GM19193 (cell line): ENCODE results near the gene CLMN.

ENCODE experiments used
- POLR2A ChIP-seq: IDR thresholded peaks from 4 replicates; pipeline ENCODE4 v1.6.1; 2011; ENCODE audit not compliant: insufficient read depth, insufficient read length; ENCODE audit errors: extremely low read depth

The CLMN gene

DNA sequence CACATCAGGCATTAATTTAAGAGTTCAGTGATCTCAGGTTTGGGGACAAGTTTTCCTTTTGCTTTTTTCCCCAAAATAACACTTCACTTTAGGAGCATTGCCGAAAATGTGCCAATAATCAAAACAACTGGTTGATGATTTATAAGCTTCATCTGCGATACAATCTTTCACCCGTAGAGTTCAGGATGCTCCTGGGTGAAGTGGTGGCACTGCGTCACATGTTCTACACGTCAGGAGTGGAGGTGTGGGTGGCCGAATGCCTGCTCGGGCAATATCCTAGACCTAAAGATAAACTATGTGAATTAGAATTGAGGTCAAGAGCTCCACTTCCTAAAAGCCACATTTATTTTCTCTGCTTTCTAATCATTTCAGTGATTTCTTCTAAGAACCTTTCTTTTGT lies 91.5 kb downstream of the CLMN start:
- TF ChIP-seq POLR2A = no peak

DNA sequence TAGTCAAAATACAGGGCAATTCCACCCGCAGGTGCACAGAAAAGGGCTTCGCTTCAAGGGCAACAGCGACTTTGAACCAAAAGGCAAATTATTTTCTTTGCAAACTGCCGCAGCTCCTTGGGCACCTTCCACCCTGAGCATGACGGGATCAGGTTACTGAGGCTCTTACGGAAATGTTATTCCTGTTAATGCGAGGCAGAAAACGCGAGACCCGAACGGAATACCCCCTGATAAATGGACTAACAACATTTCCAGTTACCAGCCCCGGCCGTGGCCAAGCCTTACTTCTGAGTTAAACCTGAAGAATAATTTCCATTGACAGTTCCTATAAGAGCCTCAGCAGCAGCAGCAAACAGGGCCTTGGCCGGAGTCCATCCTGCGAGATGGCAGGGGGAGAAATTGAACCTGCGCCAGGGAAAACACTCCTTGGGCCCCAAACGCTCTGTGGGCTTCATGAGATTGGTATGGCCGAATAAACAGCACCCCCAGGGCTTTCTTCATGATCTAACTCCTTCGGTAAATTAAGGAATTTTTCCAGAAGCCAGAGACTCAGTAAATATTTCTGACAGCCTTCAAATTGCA lies 92.3 kb downstream of the CLMN start:
- TF ChIP-seq POLR2A = no peak

DNA sequence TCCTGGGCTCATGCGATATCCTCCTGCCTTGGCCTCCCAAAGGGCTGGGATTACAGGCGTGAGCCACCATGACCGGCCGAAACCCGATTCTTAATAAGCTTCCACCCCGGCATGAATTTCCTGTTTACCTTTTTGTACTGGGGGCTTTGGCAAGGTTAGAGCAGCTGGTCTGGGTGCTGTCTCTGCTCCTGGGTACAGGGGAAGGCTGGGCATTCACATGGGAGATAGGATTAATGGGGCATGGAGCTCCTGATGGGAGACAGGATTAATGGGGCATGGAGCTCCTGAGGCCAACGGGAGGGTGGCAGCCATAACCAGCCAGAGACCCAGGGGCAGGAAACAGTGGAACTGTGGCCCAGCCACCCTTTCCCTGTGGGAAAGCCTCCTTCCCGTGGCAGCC lies 92.9 kb downstream of the CLMN start:
- no peak for TF ChIP-seq POLR2A

DNA sequence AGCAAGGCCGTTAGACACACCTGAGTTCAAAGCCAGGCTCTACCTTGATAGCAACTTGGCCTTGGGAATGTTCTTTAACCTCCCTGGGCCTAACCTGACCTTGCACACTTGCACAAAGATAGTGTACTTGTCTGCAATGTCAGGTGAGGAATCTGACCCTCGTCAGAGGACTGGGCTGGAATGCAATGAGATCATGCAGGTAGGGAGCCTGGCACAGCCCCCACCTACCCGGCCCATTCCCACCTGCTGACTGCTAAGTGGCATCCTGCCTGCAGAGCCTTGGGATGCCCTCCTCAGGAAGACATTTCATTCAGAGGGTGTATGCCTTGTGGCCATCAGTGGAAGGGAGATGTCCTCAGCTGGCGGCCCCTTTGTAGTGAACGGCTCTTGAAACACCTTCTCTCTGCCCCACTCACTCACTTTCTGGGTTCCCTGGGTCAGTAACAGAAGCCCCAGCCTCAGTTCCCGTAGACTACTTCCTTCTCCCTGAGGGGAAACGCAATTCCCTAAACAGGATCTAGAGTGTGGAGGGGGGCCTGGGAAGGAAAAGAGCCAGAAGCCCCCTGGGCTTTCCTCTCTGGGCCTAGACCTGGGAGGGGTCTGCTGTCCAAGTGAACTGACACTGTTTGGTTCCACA lies 94.3 kb downstream of the CLMN start:
- no peak for TF ChIP-seq POLR2A

DNA sequence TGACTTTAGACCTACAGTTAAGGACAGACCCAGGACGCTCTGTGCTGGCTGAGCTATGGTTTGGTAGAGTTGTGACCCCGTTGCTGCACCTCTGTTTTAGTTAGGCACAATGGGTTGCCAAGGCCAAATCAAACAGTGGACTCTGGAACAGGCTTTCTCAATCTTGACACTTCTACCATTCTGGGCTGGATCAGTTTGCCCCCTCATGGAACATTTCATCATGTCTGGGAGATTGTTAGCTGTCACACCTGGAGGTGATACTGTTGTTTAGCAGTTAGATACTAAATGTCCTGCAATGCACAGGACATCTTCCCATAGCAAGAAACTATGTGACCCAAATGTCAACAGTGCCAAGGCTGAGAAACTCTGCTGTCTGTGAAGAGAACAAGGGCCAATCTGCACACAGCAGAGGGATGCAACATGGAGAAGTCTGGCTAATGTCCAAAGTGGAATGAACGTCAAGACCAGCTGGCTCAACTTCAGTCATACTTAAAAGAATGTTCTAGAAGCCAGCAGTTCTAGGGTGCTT lies 96.8 kb downstream of the CLMN start:
- no peak for TF ChIP-seq POLR2A

DNA sequence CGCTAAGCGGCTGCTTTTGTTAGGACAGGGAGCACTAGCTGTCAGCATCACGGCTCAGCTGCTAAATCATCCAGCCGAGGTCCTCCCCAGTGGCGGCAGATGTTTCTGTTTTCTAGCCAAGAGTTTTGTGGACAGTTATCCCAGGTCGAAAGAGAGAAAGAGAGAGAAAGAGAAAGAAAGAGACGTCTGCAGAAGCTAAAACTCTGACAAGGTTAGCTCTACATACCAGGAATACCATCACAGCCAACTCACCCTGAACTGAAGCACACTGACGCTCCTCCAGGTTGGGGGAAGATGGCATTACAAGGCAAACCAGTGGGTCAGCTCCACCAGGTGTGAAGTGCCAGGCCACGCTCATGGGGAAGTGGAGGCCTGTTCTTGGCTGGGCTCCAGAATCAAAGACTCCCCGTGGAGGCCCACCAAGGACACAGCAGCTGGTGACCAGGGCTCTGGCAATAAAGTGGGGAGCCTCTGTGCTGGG lies 97.5 kb downstream of the CLMN start:
- TF ChIP-seq POLR2A = no peak

DNA sequence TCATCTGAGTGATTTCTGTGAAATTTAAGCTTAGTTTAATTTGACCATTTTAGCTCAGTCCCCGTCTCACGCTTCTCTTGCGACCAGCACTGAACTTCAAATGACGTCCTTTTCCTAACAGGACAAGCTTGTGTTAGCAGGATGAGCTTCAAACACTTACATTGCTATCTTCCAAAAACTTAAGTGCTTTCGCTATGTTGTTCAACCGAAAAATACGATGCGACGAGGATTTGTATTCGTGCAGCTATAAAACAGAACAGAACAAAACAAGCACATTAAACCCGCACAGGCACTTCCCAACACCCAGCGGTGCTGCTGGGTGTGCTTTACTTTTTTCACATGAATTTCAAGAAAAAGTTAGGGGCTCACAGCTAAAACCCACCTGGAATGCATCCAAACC lies 98.2 kb downstream of the CLMN start:
- no peak for TF ChIP-seq POLR2A

DNA sequence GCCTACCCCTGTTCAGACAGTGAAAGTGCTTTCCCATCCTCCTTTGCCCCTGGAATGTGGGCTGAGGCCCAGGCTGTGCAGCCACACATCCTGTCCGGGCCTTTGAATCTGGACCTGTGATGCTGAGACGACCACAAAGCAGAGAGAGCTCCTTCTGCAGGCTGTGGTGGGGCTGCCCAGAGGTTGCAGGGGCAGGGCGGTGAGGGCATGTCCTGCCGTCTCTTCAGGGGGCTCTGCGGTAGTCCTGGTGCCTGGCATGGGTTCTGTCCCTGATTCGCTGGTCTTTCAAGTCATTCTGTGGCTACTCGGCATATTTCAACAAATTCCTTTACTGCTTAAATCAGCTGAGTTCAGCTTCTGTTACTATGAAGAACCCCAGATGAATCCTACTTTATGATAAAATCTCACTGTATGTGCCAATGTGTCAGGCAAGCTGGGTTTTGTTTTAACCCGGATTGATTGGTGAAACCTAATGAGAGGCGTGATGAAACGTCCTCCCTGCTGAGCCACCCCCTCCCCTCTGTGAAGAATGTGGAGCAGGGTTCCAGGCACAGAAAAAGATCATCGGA lies 99.0 kb downstream of the CLMN start:
- no peak for TF ChIP-seq POLR2A

DNA sequence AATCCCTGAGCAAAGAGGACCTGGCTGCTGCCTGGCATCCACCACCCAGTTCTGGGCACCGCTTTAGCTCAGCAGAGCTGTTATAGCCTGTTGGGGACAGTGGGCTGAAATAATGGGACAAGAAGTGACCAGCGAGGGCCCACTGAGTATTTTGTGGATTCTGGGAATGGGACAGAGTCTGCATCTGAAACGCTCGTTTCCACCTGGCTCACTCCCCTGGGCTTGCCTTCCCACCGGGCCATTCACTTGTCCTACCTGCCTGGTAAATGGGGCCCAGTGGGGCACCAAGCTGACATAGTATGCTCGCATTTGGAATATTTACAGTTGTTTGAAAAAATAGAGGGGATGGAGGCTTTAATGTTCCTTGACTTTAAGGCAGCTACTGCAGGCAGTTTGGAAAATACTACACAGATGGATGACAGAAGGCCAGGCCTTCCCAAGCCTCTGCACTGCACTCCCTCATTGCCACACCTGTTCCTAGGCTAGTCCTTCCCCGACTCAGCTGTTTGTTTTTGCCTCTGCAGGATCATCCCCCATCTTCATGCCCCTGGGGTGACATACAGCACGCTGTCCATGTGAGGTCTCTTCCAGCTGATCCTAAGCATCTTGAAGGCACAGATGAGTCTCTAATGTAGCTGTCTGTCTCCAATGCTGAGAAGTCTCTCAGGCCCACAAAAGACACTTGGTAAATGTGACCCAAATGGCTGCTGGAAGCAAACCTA lies 101.1 kb downstream of the CLMN start:
- TF ChIP-seq POLR2A = no peak

DNA sequence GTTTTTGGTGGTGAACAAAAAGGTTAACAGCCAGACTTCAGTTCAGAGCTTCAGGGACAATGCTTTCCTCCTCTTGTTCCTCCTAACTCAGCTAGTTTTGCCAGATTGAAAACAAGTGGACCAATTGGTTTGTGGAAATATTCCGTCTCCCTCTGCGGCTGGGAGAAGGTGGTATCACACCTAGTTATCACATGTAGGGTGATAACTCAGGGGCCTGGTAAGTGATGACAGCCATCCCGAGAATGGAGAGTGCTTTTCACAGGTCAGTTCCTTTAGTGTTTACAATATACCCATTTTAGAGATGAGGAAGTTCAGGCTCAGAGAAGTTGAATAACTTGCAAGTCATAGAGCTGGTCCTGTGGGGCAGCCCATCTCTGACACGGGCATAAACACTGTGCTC lies 101.7 kb downstream of the CLMN start:
- TF ChIP-seq POLR2A = no peak

DNA sequence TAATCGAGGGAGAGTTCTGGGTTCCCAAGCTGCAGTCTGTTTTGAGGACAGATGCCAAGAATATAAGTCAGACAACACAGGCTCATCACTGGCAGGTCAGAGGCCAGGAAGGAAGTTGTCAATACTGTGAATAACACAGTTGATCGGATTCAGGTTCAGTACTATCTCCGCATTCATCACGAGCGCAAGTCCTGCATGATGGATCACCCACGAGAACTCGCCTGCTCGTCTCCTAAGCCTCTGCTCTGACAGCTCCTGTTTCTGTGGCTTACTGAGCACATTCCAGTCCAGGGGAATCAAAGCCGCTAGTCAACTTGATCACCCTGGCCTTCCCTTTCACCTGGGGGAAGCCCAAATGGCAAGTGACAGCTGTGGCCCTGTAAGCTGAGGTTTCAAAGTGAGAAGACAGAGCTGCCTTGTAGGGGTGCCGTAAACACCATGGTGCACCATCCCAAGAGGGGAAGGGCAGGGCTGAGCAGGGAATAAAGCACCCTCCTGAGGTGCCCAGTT lies 102.3 kb downstream of the CLMN start:
- no peak for TF ChIP-seq POLR2A

DNA sequence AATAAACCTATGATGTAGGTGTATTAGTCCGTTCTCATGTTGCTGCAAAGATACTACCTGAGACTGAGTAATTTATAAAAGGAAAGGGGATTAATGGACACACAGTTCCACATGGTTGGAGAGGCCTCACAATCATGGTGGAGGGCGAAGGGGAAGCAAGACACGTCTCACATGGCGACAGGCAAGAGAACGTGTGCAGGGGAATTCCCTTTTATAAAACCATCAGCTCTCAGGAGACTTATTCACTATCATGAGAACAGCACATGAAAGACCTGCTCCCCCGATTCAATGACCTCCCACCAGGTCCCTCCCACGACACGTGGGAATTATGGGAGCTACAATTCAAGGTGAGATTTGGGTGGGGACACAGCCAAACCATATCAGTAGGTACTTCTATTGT lies 103.7 kb downstream of the CLMN start:
- TF ChIP-seq POLR2A = no peak

DNA sequence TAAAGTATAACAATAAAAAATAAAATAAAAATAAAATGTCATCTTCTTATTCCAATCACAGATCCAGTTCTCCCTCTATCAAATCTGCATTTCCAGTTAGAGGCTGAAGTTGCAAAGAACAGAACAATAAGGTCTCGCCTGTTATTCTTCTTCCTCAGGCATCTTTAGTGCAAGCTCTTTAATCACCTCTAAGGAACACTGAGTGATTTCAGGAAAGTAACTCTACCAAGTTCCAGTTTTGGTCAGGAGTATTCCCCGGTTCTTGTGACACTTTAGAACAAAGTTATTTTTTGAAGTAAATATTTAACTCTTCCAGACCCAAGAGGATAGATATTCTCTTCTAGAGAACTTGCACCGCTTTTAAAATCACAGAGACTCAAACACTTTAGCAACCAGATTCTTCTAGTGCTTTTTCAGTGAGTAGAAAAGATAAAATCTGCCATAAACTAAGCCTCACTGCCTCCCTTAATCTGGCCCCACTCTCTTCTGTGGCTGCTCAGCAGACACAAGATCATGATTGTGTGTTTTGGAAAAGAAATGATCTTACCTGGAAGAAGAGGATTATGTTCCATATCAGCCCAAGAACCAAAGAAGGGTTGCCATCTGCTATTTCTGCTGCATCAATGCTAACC lies 104.5 kb downstream of the CLMN start:
- TF ChIP-seq POLR2A = no peak

DNA sequence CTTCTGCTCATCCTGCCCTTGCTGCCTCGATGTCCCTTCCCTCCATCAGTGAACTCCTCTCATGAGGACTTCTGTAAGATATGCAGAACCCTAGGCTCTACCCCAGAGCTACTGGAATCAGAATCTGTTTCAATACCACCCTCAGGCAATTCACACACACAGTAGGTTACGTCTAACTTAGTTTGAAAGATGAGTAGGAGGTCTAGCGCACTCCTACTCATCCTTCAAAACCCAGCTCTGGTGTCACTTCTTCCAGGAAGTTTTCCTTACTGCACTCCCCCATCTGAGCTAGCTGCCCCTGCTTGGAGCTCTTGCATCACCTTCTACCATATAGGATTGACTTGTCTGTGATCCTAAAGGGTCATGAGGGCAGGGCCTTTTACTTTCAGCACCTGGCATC lies 105.9 kb downstream of the CLMN start:
- no peak for TF ChIP-seq POLR2A

DNA sequence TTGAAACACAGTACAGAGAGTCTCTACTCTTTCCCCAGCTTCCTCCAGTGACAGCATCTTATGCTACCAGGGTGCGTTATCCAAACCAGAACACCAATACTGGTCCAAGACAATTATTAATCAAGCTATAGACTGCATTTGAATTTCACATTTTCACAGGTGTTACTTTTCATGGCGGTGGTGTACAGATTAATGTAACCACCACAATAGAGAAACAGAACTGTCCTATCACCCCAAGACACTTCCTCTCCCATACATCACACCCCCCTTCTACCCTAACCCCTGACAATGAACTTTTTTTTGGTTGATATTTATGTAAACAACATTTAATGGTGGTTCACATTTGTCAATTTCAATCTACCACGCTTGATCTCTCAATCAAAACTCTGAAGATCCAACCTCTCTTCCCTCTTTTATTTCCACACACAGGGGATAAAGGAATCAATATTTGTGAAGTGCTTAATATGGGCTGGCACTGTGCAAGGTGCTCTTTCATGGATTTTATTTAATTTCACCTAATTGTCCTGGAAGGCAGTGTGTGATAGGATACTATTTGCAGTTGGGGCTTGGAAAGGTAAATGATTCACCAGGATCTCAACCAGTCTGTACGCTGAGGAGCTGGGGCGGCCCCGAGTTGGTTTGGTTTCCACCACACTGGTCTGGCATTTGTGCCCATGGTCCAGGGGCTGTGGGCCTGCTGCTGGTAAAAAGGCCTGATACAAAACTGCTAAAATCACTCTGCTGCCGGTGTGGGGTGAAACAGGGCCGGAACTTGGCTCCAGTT lies 107.8 kb downstream of the CLMN start:
- no peak for TF ChIP-seq POLR2A

DNA sequence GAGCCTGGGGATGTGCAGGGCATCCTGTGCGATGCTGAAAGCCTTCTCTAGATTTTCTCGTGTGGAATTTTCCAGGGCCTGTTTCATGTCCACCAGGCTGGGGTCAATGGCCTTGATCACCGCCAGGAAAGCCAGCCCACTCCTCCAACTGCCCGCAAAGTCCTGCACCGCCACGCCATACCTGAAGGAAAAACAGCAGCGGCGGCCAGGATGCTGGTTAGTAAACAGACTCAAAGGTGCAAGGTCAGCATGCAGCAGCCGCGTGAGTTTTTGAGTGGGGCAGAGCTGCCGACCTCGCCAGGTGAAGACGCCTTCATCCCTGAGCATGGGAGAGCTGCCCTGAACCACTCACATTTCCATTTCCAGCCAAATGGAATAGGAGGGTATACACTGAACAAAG lies 109.0 kb downstream of the CLMN start:
- TF ChIP-seq POLR2A = no peak
